Activated T-helper 2 cell treated with anti-CD3 and anti-CD28 coated beads, Interferon-gamma antibody, Interleukin-2, Interleukin-4, amounts not matched to agents 10 μg/mL and 5 μg/mL and 100 μg/mL, durations not matched to agents 14 hours and 24 hours and 36 hours (primary cell): ENCODE results near the gene ZBTB48. TPM values are rescaled to one million over a fixed set of nuclear protein-coding genes. Genes with fewer than 3 reads are reported as not detected.

Experiments
- DNase-seq: peaks from one replicate; pipeline ENCODE4 v3.0.0; 2021; ENCODE audit warnings: low spot score
- H3K27ac Mint-ChIP-seq: one replicate; pipeline ENCODE4 v1.8.0; 2021; ENCODE audit warnings: mixed read lengths
- H3K27me3 Mint-ChIP-seq: one replicate; pipeline ENCODE4 v1.8.0; 2021; ENCODE audit warnings: low read depth, mixed read lengths
- H3K36me3 Mint-ChIP-seq: one replicate; pipeline ENCODE4 v1.8.0; 2021; ENCODE audit warnings: low read depth, mixed read lengths
- H3K4me1 Mint-ChIP-seq: one replicate; pipeline ENCODE4 v1.8.0; 2021; ENCODE audit warnings: low read depth, mixed read lengths
- H3K4me3 Mint-ChIP-seq: one replicate; pipeline ENCODE4 v1.8.0; 2021; ENCODE audit warnings: low read depth, mild to moderate bottlenecking, moderate library complexity, mixed read lengths
- H3K9me3 Mint-ChIP-seq: one replicate; pipeline ENCODE4 v1.8.0; 2021; ENCODE audit warnings: mixed read lengths
- intact Hi-C: fragments of 100-400 bp; cut with micrococcal nuclease; formaldehyde crosslinking; loops from one replicate; pipeline ENCODE4 v1.15.1; 2023
- total RNA-seq: library from RNA; stranded (reverse); gene quantifications from 2 replicates; pipeline ENCODE4 v1.2.3, GENCODE V29; 2022

ZBTB48 gene
- total RNA-seq, 1 donor from 2014 or later, result 26.3 TPM

- Mint-ChIP-seq H3K9me3 (no peaks in the 10 kb centered on the region), H3K4me1 (peaks cover 14% of the 10 kb centered on the region), H3K27ac (no peak overlapping the region), H3K27me3 (peaks cover 5% of the 10 kb centered on the region), H3K36me3 (peaks cover 31% of the 10 kb centered on the region), H3K4me3 (peak overlapping the region; percentile 70)
- no peak for DNase-seq
- intact Hi-C loops, result no loop called here
These were observed 35.4 kb downstream of the ZBTB48 start for GRCh38 chr1:6614929-6615785.

GRCh38 chr1:6619045-6619444, 39.3 kb downstream of the ZBTB48 start:
- H3K4me3 Mint-ChIP-seq, result no peak overlapping the region
- intact Hi-C loops, result no loop called here
- H3K27ac Mint-ChIP-seq, result no peak overlapping the region
- peaks cover 57% of the 10 kb centered on the region for H3K36me3 Mint-ChIP-seq
- no peak for DNase-seq
- no peaks in the 10 kb centered on the region for H3K27me3 Mint-ChIP-seq
- peaks cover 8% of the 10 kb centered on the region for H3K4me1 Mint-ChIP-seq
- H3K9me3 Mint-ChIP-seq, result no peaks in the 10 kb centered on the region

GRCh38 chr1:6621429-6622391, 41.9 kb downstream of the ZBTB48 start:
- intact Hi-C loops, result no loop called here
- Mint-ChIP-seq H3K4me3 (no peak overlapping the region), H3K36me3 (peaks cover 61% of the 10 kb centered on the region), H3K27me3 (no peaks in the 10 kb centered on the region), H3K27ac (no peak overlapping the region), H3K9me3 (no peaks in the 10 kb centered on the region), H3K4me1 (peaks cover 11% of the 10 kb centered on the region)
- DNase-seq, result no peak

- Mint-ChIP-seq H3K36me3 (peaks cover 63% of the 10 kb centered on the region), H3K27ac (no peak overlapping the region)
These were observed 42.8 kb downstream of the ZBTB48 start for GRCh38 chr1:6622396-6623152.

GRCh38 chr1:6623269-6623965, 43.6 kb downstream of the ZBTB48 start:
- Mint-ChIP-seq H3K4me3 (no peak overlapping the region), H3K9me3 (no peaks in the 10 kb centered on the region), H3K27ac (no peak overlapping the region), H3K27me3 (no peaks in the 10 kb centered on the region), H3K4me1 (peaks cover 15% of the 10 kb centered on the region), H3K36me3 (peaks cover 65% of the 10 kb centered on the region)
- DNase-seq, result no peak
- intact Hi-C loops, result no loop called here

More at GRCh38 chr1:6622396-6623152, 42.8 kb downstream of the ZBTB48 start:
- H3K4me3 Mint-ChIP-seq, result no peak overlapping the region
- no peaks in the 10 kb centered on the region for H3K9me3 Mint-ChIP-seq
- H3K4me1 Mint-ChIP-seq, result peaks cover 11% of the 10 kb centered on the region
- no peaks in the 10 kb centered on the region for H3K27me3 Mint-ChIP-seq
- intact Hi-C loops, result no loop called here
- DNase-seq, result no peak

- Mint-ChIP-seq H3K4me3 (peak within 1 kb of the TSS; percentile 86), H3K27ac (peak within 1 kb of the TSS; percentile 78), H3K9me3 (no peaks in the 10 kb centered on the region), H3K4me1 (peaks cover 15% of the 10 kb centered on the region), H3K27me3 (no peaks in the 10 kb centered on the region), H3K36me3 (peaks cover 58% of the 10 kb centered on the region)
- DNase-seq, result peak; percentile 79
- intact Hi-C loops, result loop anchor here (1.0 kb wide), 1 partner anchor 24 kb away; no protein-coding TSS in a partner anchor
These were observed 45.2 kb downstream of the ZBTB48 start, which contains the start of gene THAP3 for GRCh38 chr1:6624710-6625583. Gene THAP3 (plus strand): TSS chr1:6624868. CDS start chr1:6625219, 351 bp downstream.

- Mint-ChIP-seq H3K9me3 (no peaks in the 10 kb centered on the region), H3K36me3 (peaks cover 59% of the 10 kb centered on the region), H3K27me3 (no peaks in the 10 kb centered on the region), H3K4me3 (peak overlapping the region; percentile 86), H3K4me1 (peaks cover 15% of the 10 kb centered on the region), H3K27ac (peak overlapping the region; percentile 69)
- no peak for DNase-seq
- intact Hi-C loops, result loop anchor here (1.0 kb wide), 1 partner anchor 24 kb away; no protein-coding TSS in a partner anchor
These were observed 45.9 kb downstream of the ZBTB48 start for GRCh38 chr1:6625584-6626149.

- H3K4me3 Mint-ChIP-seq, result peak overlapping the region; percentile 86
- peaks cover 54% of the 10 kb centered on the region for H3K36me3 Mint-ChIP-seq
These were observed 47.2 kb downstream of the ZBTB48 start for GRCh38 chr1:6627031-6627430.

GRCh38 chr1:6627841-6628545, 48.2 kb downstream of the ZBTB48 start:
- Mint-ChIP-seq H3K4me3 (peak overlapping the region; percentile 61), H3K27ac (peak overlapping the region; percentile 8), H3K4me1 (peaks cover 15% of the 10 kb centered on the region), H3K36me3 (peaks cover 47% of the 10 kb centered on the region), H3K9me3 (no peaks in the 10 kb centered on the region), H3K27me3 (no peaks in the 10 kb centered on the region)
- no peak for DNase-seq
- intact Hi-C loops, result no loop called here

More at GRCh38 chr1:6627031-6627430, 47.2 kb downstream of the ZBTB48 start:
- Mint-ChIP-seq H3K9me3 (no peaks in the 10 kb centered on the region), H3K4me1 (peaks cover 15% of the 10 kb centered on the region), H3K27me3 (no peaks in the 10 kb centered on the region), H3K27ac (peak overlapping the region; percentile 49)
- intact Hi-C loops, result no loop called here
- no peak for DNase-seq

GRCh38 chr1:6628971-6629479, 49.2 kb downstream of the ZBTB48 start:
- DNase-seq, result no peak
- H3K4me3 Mint-ChIP-seq, result no peak overlapping the region
- peaks cover 46% of the 10 kb centered on the region for H3K36me3 Mint-ChIP-seq
- intact Hi-C loops, result no loop called here
- H3K4me1 Mint-ChIP-seq, result peaks cover 15% of the 10 kb centered on the region
- no peak overlapping the region for H3K27ac Mint-ChIP-seq
- no peaks in the 10 kb centered on the region for H3K27me3 Mint-ChIP-seq
- H3K9me3 Mint-ChIP-seq, result no peaks in the 10 kb centered on the region
